Smooth muscle cell (in vitro differentiated cells): ENCODE measurements around the gene IFFO2. TPM values are rescaled to one million over a fixed set of nuclear protein-coding genes. Genes with fewer than 3 reads are reported as not detected.

Source experiments
- DNase-seq: peaks from one replicate; lab custom pipeline; 2025; ENCODE audit not compliant: unreplicated experiment; lab: John Stamatoyannopoulos, UW
- H2AFZ ChIP-seq: fragments of 200-600 bp; sonication (generic); 2 replicates; pipeline ENCODE4 v1.6.0; 2016; ENCODE audit warnings: antibody characterized with exemption, low read depth, mild to moderate bottlenecking
- H3F3A ChIP-seq: fragments of 200-600 bp; sonication (generic); 2 replicates; pipeline ENCODE4 v1.6.0; 2017; ENCODE audit warnings: antibody characterized with exemption, low read depth
- H3K27ac ChIP-seq: fragments of 200-600 bp; sonication (generic); 2 replicates; pipeline ENCODE4 v1.5.1; 2016; ENCODE audit warnings: low read depth, mild to moderate bottlenecking
- H3K27me3 ChIP-seq: fragments of 200-600 bp; sonication (generic); 2 replicates; pipeline ENCODE4 v1.6.1; 2016; ENCODE audit warnings: low read depth, mild to moderate bottlenecking
- H3K36me3 ChIP-seq: fragments of 200-600 bp; sonication (generic); 2 replicates; pipeline ENCODE4 v1.5.1; 2016; ENCODE audit warnings: low read depth
- H3K4me1 ChIP-seq: fragments of 200-600 bp; sonication (generic); 2 replicates; pipeline ENCODE4 v1.5.1; 2016; ENCODE audit warnings: low read depth
- H3K4me2 ChIP-seq: fragments of 200-600 bp; sonication (generic); 2 replicates; pipeline ENCODE4 v1.6.0; 2016; ENCODE audit warnings: mild to moderate bottlenecking
- H3K4me3 ChIP-seq: fragments of 200-600 bp; sonication (generic); 2 replicates; pipeline ENCODE4 v1.5.1; 2016; ENCODE audit warnings: mild to moderate bottlenecking
- H3K79me2 ChIP-seq: fragments of 200-600 bp; sonication (generic); 2 replicates; pipeline ENCODE4 v1.6.0; 2016; ENCODE audit warnings: low read depth, mild to moderate bottlenecking
- H3K9ac ChIP-seq: fragments of 200-600 bp; sonication (generic); 2 replicates; pipeline ENCODE4 v1.6.0; 2016; ENCODE audit warnings: low read depth
- H3K9me3 ChIP-seq: fragments of 200-600 bp; sonication (generic); replicated peaks from 2 replicates; pipeline ENCODE4 v1.5.1; 2016; ENCODE audit warnings: low read depth
- H4K20me1 ChIP-seq: fragments of 200-600 bp; sonication (generic); 2 replicates; pipeline ENCODE4 v1.6.0; 2016; ENCODE audit warnings: low read depth
- CTCF ChIP-seq: fragments of 200-600 bp; sonication (generic); IDR thresholded peaks from 2 replicates; pipeline ENCODE4 v1.5.1; 2017; ENCODE audit warnings: borderline replicate concordance, mild to moderate bottlenecking, antibody characterized with exemption; ENCODE audit not compliant: insufficient read depth, poor library complexity, severe bottlenecking
- WGBS: methylation state at CpG from one replicate; pipeline ENCODE4 v1.1.7; 2016; ENCODE audit warnings: low lambda C conversion rate; 5-methylcytosine and 5-hydroxymethylcytosine counted together
- polyA plus RNA-seq: library from polyadenylated mRNA; unstranded; fragments of >200 nt; fragmentation: Nextera tagmentation; extraction: Ambion mirVana; gene quantifications from 2 replicates; pipeline ENCODE4 v1.2.1, GENCODE V29; 2016
- total RNA-seq: library from RNA; depleted of rRNA; stranded (reverse); fragments of >200 nt; gene quantifications from 2 replicates; pipeline ENCODE4 v1.2.3, GENCODE V29; 2014

The IFFO2 gene
- total and polyA plus RNA-seq, 2 experiments from 2014 or later: 5.7 to 19.1 TPM

- H3K4me2 ChIP-seq: no peak overlapping the region
- H3K27ac ChIP-seq: no peak overlapping the region
- WGBS: 95% methylated on average over 7 of the region's 7 CpGs
- H3K4me1 ChIP-seq: peaks cover 7% of the 10 kb centered on the region
- H3K79me2 ChIP-seq: no peaks in the 10 kb centered on the region
- DNase-seq: no peak
- H3K36me3 ChIP-seq: no peaks in the 10 kb centered on the region
- TF ChIP-seq CTCF: no peak
- H3K4me3 ChIP-seq: no peak overlapping the region
- no peak overlapping the region for H2AFZ ChIP-seq
- H4K20me1 ChIP-seq: no peaks in the 10 kb centered on the region
- peaks cover 2% of the 10 kb centered on the region for H3F3A ChIP-seq
- H3K27me3 ChIP-seq: no peaks in the 10 kb centered on the region
- no peak overlapping the region for H3K9ac ChIP-seq
- H3K9me3 ChIP-seq: no peaks in the 10 kb centered on the region
Observed at GRCh38 chr1:18970358-18970757, 13.9 kb upstream of the IFFO2 start.

- TF ChIP-seq CTCF: no peak
- no peaks in the 10 kb centered on the region for H3K79me2 ChIP-seq
- H3F3A ChIP-seq: peaks cover 4% of the 10 kb centered on the region
- WGBS: 91% methylated on average over 2 of the region's 2 CpGs
- peaks cover 10% of the 10 kb centered on the region for H3K4me1 ChIP-seq
- no peak overlapping the region for H3K4me2 ChIP-seq
- no peaks in the 10 kb centered on the region for H3K36me3 ChIP-seq
- H2AFZ ChIP-seq: no peak overlapping the region
- H3K27me3 ChIP-seq: no peaks in the 10 kb centered on the region
- no peaks in the 10 kb centered on the region for H3K9me3 ChIP-seq
- no peaks in the 10 kb centered on the region for H4K20me1 ChIP-seq
- DNase-seq: no peak
- H3K9ac ChIP-seq: no peak overlapping the region
- no peak overlapping the region for H3K4me3 ChIP-seq
- H3K27ac ChIP-seq: no peak overlapping the region
Observed at GRCh38 chr1:18967066-18967690, 10.7 kb upstream of the IFFO2 start.

- Histone ChIP-seq H3K27ac (peak overlapping the region; percentile 56), H3K9ac (peak overlapping the region; percentile 32), H3K4me3 (no peak overlapping the region), H4K20me1 (no peaks in the 10 kb centered on the region), H3K9me3 (no peaks in the 10 kb centered on the region), H3K4me1 (peaks cover 10% of the 10 kb centered on the region), H2AFZ (no peak overlapping the region), H3F3A (peaks cover 4% of the 10 kb centered on the region), H3K27me3 (no peaks in the 10 kb centered on the region), H3K36me3 (no peaks in the 10 kb centered on the region), H3K4me2 (peak overlapping the region; percentile 20), H3K79me2 (no peaks in the 10 kb centered on the region)
- no peak for TF ChIP-seq CTCF
- 41% methylated on average over 17 of the region's 17 CpGs for WGBS
- no peak for DNase-seq
Observed at GRCh38 chr1:18965206-18966173, 9.0 kb upstream of the IFFO2 start.
